HG02938 (cell line): ENCODE results near the gene RAB43.

ENCODE experiments used
- ATAC-seq: cut with Tn5 transposase; IDR thresholded peaks from one replicate; pipeline ENCODE4 v1.9.1; 2021; ENCODE audit warnings: mild to moderate bottlenecking, moderate library complexity; ENCODE audit not compliant: unreplicated experiment

RAB43 gene

GRCh38 chr3:129061888-129062834 lies 59.4 kb downstream of the RAB43 start:
- no peak for ATAC-seq

- ATAC-seq: no peak
These were observed 60.3 kb downstream of the RAB43 start for GRCh38 chr3:129061023-129061887.

GRCh38 chr3:129060276-129061022 lies 61.2 kb downstream of the RAB43 start, which contains the start of gene GP9:
TSS of gene GP9 (plus strand) at chr3:129060779. CDS start at chr3:129061740, 961 bp downstream.
- ATAC-seq: no peak

GRCh38 chr3:129059311-129059958 lies 62.2 kb downstream of the RAB43 start:
- no peak for ATAC-seq

- ATAC-seq: no peak
These were observed 63.0 kb downstream of the RAB43 start for GRCh38 chr3:129058441-129059200.

- ATAC-seq: no peak
These were observed 64.4 kb downstream of the RAB43 start for GRCh38 chr3:129057249-129057648.

GRCh38 chr3:129056451-129057173 lies 65.0 kb downstream of the RAB43 start:
- no peak for ATAC-seq

- ATAC-seq: no peak
These were observed 66.9 kb downstream of the RAB43 start for GRCh38 chr3:129054605-129055104.

GRCh38 chr3:129052675-129053074 lies 68.9 kb downstream of the RAB43 start:
- ATAC-seq: no peak

GRCh38 chr3:129051871-129052340 lies 69.7 kb downstream of the RAB43 start:
- no peak for ATAC-seq

- ATAC-seq: no peak
These were observed 70.9 kb downstream of the RAB43 start for GRCh38 chr3:129050556-129051295.

GRCh38 chr3:129047553-129047839 lies 74.1 kb downstream of the RAB43 start:
- ATAC-seq: no peak

GRCh38 chr3:129046732-129047552 lies 74.7 kb downstream of the RAB43 start:
- no peak for ATAC-seq

GRCh38 chr3:129046037-129046731 lies 75.4 kb downstream of the RAB43 start:
- ATAC-seq: no peak

GRCh38 chr3:129045675-129046036 lies 75.9 kb downstream of the RAB43 start:
- no peak for ATAC-seq

GRCh38 chr3:129040579-129041300 lies 80.9 kb downstream of the RAB43 start:
- ATAC-seq: no peak
